HG02610 (cell line): ENCODE data around the gene ADGRD1.

ENCODE experiments used
- ATAC-seq: cut with Tn5 transposase; IDR thresholded peaks from one replicate; pipeline ENCODE4 v1.9.1; 2021; ENCODE audit warnings: mild to moderate bottlenecking, moderate library complexity; ENCODE audit not compliant: unreplicated experiment

The ADGRD1 gene

DNA sequence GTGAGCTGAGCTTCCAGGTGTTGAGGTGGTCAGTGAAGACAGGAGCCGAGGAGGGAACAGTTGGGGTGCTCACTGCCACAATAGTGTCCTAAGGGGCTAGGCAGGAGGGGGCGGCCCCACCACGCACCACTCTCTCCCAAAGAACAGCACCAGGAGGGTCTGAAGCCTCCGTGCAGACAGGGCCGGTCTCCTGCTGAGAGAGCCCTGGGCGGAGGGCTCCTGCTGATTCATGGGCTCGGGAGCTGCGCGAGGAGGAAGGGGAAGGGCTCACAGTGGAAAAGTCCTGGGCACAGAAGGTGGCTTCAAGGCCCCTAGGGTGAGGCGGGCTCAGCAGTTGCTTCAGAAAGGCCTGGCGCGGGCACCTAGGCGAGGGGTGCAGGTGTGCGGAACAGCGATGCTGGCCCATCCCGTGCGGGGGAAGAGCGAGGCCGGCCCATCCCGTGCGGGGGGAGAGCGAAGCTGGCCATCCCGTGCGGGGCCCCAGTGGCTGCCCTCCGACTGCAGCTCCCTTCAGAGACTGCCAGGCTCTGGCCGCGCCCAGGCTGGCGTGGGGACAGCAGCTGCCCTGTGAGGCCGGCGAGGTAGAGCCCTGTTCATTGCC, 176.7 kb downstream of the ADGRD1 start:
- no peak for ATAC-seq

DNA sequence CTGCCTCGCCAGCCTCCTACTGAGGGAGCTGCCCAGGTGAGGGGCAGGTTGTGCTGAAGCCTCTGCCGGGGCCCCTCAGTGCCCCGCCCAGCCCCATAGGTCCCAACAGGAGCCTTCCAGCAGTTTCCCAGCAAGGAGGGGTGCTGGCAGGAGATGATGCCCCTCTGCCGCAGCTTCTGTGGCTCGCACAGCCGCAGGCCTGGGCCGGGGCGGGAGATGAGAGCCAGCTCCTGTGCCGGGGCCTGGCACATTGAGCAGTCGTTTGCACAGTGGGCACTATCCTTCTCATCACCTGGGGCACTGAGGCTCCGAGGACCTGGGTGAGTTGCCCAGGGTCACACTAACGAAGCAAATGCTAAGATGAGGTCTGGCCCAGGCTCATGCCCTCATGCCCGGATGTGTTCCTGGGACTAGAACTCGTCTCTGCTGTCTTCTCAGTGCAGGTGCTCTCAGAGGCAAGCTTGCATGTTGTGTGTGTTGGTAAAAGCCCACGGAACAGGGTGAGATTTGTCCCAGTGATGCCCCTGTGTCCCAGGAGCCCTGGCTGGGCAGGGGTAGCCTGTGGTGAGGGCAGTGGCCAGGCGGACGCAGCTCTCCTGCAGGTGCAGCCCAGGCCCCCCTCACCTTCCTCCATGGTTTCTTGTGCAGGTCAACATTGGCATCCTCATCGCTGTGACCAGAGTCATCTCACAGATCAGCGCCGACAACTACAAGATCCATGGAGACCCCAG, 177.5 kb downstream of the ADGRD1 start:
- no peak for ATAC-seq

DNA sequence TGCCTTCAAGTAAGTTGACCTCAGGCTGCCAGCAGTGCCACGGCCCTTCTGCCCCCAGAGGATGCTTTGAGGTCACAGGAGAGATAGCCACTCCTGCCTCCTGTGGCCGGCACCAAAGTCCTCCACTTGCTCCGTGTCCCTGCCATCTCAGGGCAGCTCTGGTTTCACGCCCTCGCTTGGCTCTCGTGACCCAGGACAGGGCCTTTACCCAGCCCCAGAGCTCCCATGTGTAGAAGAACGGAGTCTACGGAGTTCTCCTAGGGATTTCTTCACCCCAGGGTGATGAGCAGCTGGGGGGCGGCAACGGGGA, 178.1 kb downstream of the ADGRD1 start:
- no peak for ATAC-seq

GRCh38 chr12:131132118-131132892, 178.6 kb downstream of the ADGRD1 start:
- no peak for ATAC-seq

- no peak for ATAC-seq
Measured at GRCh38 chr12:131133015-131133905, 179.6 kb downstream of the ADGRD1 start.

- ATAC-seq: no peak
Measured at GRCh38 chr12:131133994-131134393, 180.3 kb downstream of the ADGRD1 start.

- ATAC-seq: no peak
Measured at GRCh38 chr12:131134523-131135310, 181.0 kb downstream of the ADGRD1 start.

GRCh38 chr12:131135311-131135785, 181.6 kb downstream of the ADGRD1 start:
- ATAC-seq: no peak

- no peak for ATAC-seq
Measured at GRCh38 chr12:131135786-131136538, 182.3 kb downstream of the ADGRD1 start.

DNA sequence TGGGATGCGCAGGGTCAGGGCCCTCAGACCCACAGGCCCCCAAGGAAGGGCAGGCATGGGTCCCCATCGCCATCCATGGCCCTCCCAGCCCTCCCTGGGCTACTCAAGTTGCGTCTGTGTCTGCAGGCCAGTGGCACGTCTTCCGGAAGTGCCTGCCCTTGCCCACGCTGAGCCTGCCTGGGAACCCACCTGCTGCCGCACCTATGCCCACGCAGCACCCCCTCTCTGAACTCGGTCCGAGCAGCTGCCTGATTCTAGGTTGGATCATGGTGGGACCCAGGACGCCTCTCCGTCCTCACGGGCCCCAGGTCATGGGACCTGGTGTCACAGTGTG, 182.8 kb downstream of the ADGRD1 start:
- no peak for ATAC-seq

- no peak for ATAC-seq
Measured at GRCh38 chr12:131137009-131137835, 183.5 kb downstream of the ADGRD1 start.

- ATAC-seq: no peak
Measured at GRCh38 chr12:131137836-131138637, 184.3 kb downstream of the ADGRD1 start.

DNA sequence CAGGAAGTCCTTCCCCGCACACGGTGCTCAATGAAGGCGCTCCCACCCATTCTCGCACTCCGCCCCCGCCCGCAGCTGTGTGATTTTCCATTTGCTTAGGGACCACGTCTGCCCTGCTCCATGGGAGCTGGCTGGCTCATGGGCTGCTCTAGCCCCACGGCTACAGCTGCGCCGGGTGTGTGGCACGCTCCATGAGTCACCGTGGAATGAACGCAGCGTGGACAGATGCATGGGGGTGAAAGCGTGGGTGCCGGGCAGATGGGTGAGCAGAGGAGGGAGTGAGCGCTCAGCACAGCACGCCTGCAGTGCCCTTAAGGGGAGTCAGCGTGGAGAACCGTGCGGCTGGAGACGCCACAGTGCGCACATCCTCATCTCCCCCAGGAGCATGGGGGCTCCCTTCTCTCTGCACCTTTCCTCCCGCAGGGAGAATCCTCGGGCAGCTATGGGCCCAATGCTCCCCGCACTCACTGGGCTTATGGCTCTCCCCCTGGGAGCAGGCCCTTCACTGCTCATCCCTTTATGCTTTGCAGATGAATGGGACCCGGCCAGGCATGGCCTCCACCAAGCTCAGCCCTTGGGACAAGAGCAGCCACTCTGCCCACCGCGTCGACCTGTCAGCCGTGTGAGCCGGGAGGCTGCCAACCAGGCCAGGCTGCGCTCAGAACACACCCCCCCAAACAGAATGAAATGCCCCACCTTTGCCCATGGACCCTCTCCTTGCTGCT, 185.1 kb downstream of the ADGRD1 start:
- no peak for ATAC-seq

DNA sequence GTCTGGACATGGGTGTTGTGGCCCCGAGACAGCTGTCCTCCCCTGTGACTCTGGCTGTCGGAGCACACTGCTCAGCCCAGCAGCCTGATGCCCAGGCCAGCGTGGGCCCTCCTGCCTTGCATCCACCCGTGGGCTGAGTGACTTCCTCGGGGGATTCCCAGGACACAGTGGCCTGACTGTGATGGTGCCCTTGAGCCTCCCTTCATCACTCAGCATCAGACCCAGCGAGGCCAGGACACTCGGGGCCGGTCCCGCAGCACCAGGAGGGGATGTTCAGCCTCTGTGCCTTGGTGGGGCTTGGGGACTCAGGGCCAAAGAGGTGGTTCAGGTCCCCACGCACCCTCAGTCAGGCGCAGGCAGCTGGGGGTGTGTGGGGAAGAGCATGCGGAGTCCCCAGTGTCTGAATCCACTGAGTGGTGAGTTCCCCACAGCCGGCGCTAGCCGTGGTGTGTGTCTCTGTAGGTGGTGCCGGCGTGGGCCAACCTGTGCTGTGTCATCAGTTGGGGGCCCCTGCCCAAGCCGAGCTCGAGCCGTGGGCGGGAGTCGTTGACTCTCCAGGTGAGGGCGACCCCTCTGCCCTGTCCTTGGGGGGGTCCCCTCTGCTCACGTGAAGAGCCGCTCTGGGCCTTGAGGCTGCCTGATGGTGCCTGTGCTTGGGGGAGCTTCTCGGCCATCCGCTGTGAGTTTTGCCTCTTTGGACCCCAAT, 185.8 kb downstream of the ADGRD1 start:
- no peak for ATAC-seq

DNA sequence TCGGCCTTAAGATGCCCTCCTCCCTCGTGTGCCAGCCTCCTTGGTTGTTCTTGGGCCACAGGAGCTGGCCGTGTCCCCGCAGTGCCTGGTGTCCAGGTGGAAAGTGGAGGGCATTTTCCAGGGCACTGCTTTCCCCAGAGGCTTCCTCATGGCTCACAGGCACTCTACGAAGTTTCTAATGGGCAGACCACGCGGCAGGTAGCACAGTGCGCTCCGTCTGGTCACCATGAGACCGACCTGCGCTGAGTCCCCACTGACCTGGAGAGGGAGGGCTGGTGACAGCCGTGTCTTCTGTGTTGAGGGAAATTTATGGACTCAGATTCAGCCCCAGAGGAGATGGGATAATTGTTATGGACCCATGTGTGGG, 186.3 kb downstream of the ADGRD1 start:
- no peak for ATAC-seq

- ATAC-seq: no peak
Measured at GRCh38 chr12:131140697-131141096, 187.0 kb downstream of the ADGRD1 start.

- no peak for ATAC-seq
Measured at GRCh38 chr12:131141514-131141913, 187.8 kb downstream of the ADGRD1 start.
